CD4-positive, alpha-beta memory T cell (primary cell): ENCODE data around the gene C1QTNF9B. TPM values are rescaled to one million over a fixed set of nuclear protein-coding genes. Genes with fewer than 3 reads are reported as not detected.
A peak's percentile ranks its signal among the peaks of the same experiment; 100 is the strongest.
"Not testable (repeated sequence)": the region's sequence is repeated elsewhere in the genome, so short reads cannot be mapped to it uniquely, and the experiment has no call there.

Experiments
- CTCF ChIA-PET: fragments of 350-600 bp; sonication (Branson Sonifier 250); formaldehyde crosslinking; loops from one replicate; lab custom pipeline; 2021; ENCODE audit warnings: inconsistent platforms; ENCODE audit not compliant: partially characterized antibody; lab: Charles Lee
- POLR2A ChIA-PET: fragments of 350-600 bp; sonication (Branson Sonifier 250); formaldehyde crosslinking; loops from one replicate; lab custom pipeline; 2021; ENCODE audit not compliant: partially characterized antibody; lab: Charles Lee
- DNase-seq, 5 donors: peaks; one replicate each; pipeline versions ENCODE4 v3.0.0 to v3.0.0-alpha.2; 2020 to 2022; ENCODE audit warnings: mixed read lengths in 1 of 5
- H3K27ac ChIP-seq: one replicate; pipeline ENCODE4 v1.7.0; 2013; ENCODE audit warnings: low read depth, low read length
- H3K27me3 ChIP-seq: 2 replicates; pipeline ENCODE4 v1.7.0; 2013; ENCODE audit warnings: mild to moderate bottlenecking, low read length, moderate library complexity; ENCODE audit not compliant: insufficient read depth
- H3K36me3 ChIP-seq: 2 replicates; pipeline ENCODE4 v1.7.0; 2013; ENCODE audit warnings: mild to moderate bottlenecking, low read length, moderate library complexity; ENCODE audit not compliant: insufficient read depth
- H3K4me1 ChIP-seq: 2 replicates; pipeline ENCODE4 v1.7.0; 2013; ENCODE audit warnings: mild to moderate bottlenecking, low read length, moderate library complexity; ENCODE audit not compliant: insufficient read depth
- H3K4me3 ChIP-seq, 2 donors: one replicate each; pipeline ENCODE4 v1.7.0; 2013; ENCODE audit warnings: low read length in 2 of 2, mild to moderate bottlenecking in 1 of 2
- H3K9me3 ChIP-seq, 2 donors: one replicate each; pipeline ENCODE4 v1.7.0; 2013; ENCODE audit warnings: low read length in 2 of 2, control low read depth in 1 of 2; ENCODE audit not compliant: control insufficient read depth in 1 of 2
- H3K27ac Mint-ChIP-seq, 7 donors: one replicate each; pipeline ENCODE4 v1.8.0; 2020 to 2021; ENCODE audit warnings: mixed read lengths in 7 of 7, mild to moderate bottlenecking in 6 of 7, inconsistent platforms in 3 of 7, moderate library complexity in 3 of 7
- H3K27me3 Mint-ChIP-seq, 2 donors: one replicate each; pipeline ENCODE4 v1.8.0; 2020 to 2021; ENCODE audit warnings: mixed read lengths in 2 of 2
- H3K36me3 Mint-ChIP-seq, 2 donors: one replicate each; pipeline ENCODE4 v1.8.0; 2020 to 2021; ENCODE audit warnings: mixed read lengths in 2 of 2, inconsistent platforms in 1 of 2, mild to moderate bottlenecking in 1 of 2
- H3K4me1 Mint-ChIP-seq, 4 donors: one replicate each; pipeline ENCODE4 v1.8.0; 2020 to 2021; ENCODE audit warnings: mixed read lengths in 4 of 4, mild to moderate bottlenecking in 1 of 4
- H3K4me3 Mint-ChIP-seq, 8 donors: one replicate each; pipeline ENCODE4 v1.8.0; 2020 to 2021; ENCODE audit warnings: mixed read lengths in 8 of 8, mild to moderate bottlenecking in 7 of 8, moderate library complexity in 6 of 8, inconsistent platforms in 3 of 8
- H3K9me3 Mint-ChIP-seq, 8 donors: one replicate each; pipeline ENCODE4 v1.8.0; 2020 to 2021; ENCODE audit warnings: mixed read lengths in 8 of 8, mild to moderate bottlenecking in 5 of 8, inconsistent platforms in 3 of 8, moderate library complexity in 1 of 8
- intact Hi-C: fragments of 100-400 bp; cut with micrococcal nuclease; formaldehyde crosslinking; loops from one replicate; pipeline ENCODE4 v1.15.1; 2023
- polyA plus RNA-seq, 2 donors: library from polyadenylated mRNA; unstranded; fragments of 300-500 nt; fragmentation: Illumina TruSeq; gene quantifications; one replicate each; pipeline ENCODE4 v1.2.3, GENCODE V29; 2021
- total RNA-seq, 2 experiments: library from RNA; stranded (reverse); gene quantifications; one replicate each; pipeline ENCODE4 v1.2.3, GENCODE V29; 2021

Gene C1QTNF9B
- total and polyA plus RNA-seq, 4 experiments from 2014 or later, result 0.23 TPM; not detected in 3

GRCh38 chr13:23883255-23883654, 14.0 kb downstream of the C1QTNF9B start:
- CTCF ChIA-PET, result no interaction called here
- Mint-ChIP-seq H3K4me3 (no peak overlapping the region), H3K27ac (no peak overlapping the region), H3K27me3 (no peaks in the 10 kb centered on the region), H3K36me3 (peaks cover 14 to 32% of the 10 kb centered on the region in 2 donors), H3K9me3 (no peaks in the 10 kb centered on the region), H3K4me1 (peaks cover 6 to 11% (median 8%) of the 10 kb centered on the region in 4 donors)
- H3K27me3 ChIP-seq, result no peaks in the 10 kb centered on the region
- peaks cover 9% of the 10 kb centered on the region for H3K36me3 ChIP-seq
- DNase-seq, result no peak
- intact Hi-C loops, result no loop called here
- no peak overlapping the region for H3K27ac ChIP-seq
- POLR2A ChIA-PET, result no interaction called here
- peaks cover 5% of the 10 kb centered on the region for H3K4me1 ChIP-seq
- H3K9me3 ChIP-seq, result no peaks in the 10 kb centered on the region
- H3K4me3 ChIP-seq, result no peak overlapping the region

- H3K27ac ChIP-seq, H3K4me3 Mint-ChIP-seq, CTCF ChIA-PET: not testable (repeated sequence)
Observed at GRCh38 chr13:23881402-23881800, 15.9 kb downstream of the C1QTNF9B start.

GRCh38 chr13:23880493-23881401, 16.6 kb downstream of the C1QTNF9B start:
- CTCF ChIA-PET, H3K36me3 ChIP-seq, H3K4me3 Mint-ChIP-seq, H3K27ac ChIP-seq, H3K4me3 ChIP-seq, H3K27me3 Mint-ChIP-seq, intact Hi-C loops, H3K27ac Mint-ChIP-seq, H3K4me1 ChIP-seq, H3K4me1 Mint-ChIP-seq, POLR2A ChIA-PET, DNase-seq, H3K9me3 Mint-ChIP-seq, H3K9me3 ChIP-seq, H3K27me3 ChIP-seq: not testable (repeated sequence)
- H3K36me3 Mint-ChIP-seq, result peaks cover 14 to 34% of the 10 kb centered on the region in 2 donors

More at GRCh38 chr13:23881402-23881800, 15.9 kb downstream of the C1QTNF9B start:
- POLR2A ChIA-PET, H3K4me1 ChIP-seq, H3K27ac Mint-ChIP-seq, H3K4me1 Mint-ChIP-seq, H3K9me3 ChIP-seq, H3K9me3 Mint-ChIP-seq, DNase-seq, intact Hi-C loops, H3K36me3 ChIP-seq, H3K27me3 ChIP-seq, H3K27me3 Mint-ChIP-seq, H3K4me3 ChIP-seq: not testable (repeated sequence)
- peaks cover 14 to 34% of the 10 kb centered on the region in 2 donors for H3K36me3 Mint-ChIP-seq

GRCh38 chr13:23877286-23877685, 20.0 kb downstream of the C1QTNF9B start:
- Histone ChIP-seq H3K27ac (no peak overlapping the region), H3K4me1 (no peaks in the 10 kb centered on the region), H3K27me3 (no peaks in the 10 kb centered on the region), H3K4me3 (no peak overlapping the region), H3K36me3 (peaks cover 5% of the 10 kb centered on the region), H3K9me3 (no peaks in the 10 kb centered on the region)
- peaks cover 11 to 22% of the 10 kb centered on the region in 2 donors for H3K36me3 Mint-ChIP-seq
- intact Hi-C loops, result no loop called here
- ChIA-PET CTCF (interaction anchor here (1.1 kb wide), 1 partner anchor 410 kb away, joined by 4 read pairs; no protein-coding TSS in a partner anchor), POLR2A (no interaction called here)
- H3K27ac Mint-ChIP-seq, result no peak overlapping the region
- no peaks in the 10 kb centered on the region for H3K9me3 Mint-ChIP-seq
- DNase-seq, result no peak
- no peak overlapping the region for H3K4me3 Mint-ChIP-seq
- H3K27me3 Mint-ChIP-seq, result no peaks in the 10 kb centered on the region
- H3K4me1 Mint-ChIP-seq, result no peaks in the 10 kb centered on the region

GRCh38 chr13:23876265-23876664, 21.0 kb downstream of the C1QTNF9B start:
- H3K9me3 Mint-ChIP-seq, result no peaks in the 10 kb centered on the region
- H3K27me3 ChIP-seq, result no peaks in the 10 kb centered on the region
- H3K27ac Mint-ChIP-seq, result peak overlapping the region in 2 of 7 donors; percentile 28 to 32
- peaks cover 5% of the 10 kb centered on the region for H3K36me3 ChIP-seq
- intact Hi-C loops, result no loop called here
- no peaks in the 10 kb centered on the region for H3K27me3 Mint-ChIP-seq
- CTCF ChIA-PET, result no interaction called here
- H3K27ac ChIP-seq, result no peak overlapping the region
- no peaks in the 10 kb centered on the region for H3K9me3 ChIP-seq
- POLR2A ChIA-PET, result no interaction called here
- no peak for DNase-seq
- no peaks in the 10 kb centered on the region for H3K4me1 ChIP-seq
- no peak overlapping the region for H3K4me3 Mint-ChIP-seq
- H3K36me3 Mint-ChIP-seq, result peaks cover 11 to 20% of the 10 kb centered on the region in 2 donors
- H3K4me3 ChIP-seq, result no peak overlapping the region
- H3K4me1 Mint-ChIP-seq, result no peaks in the 10 kb centered on the region

GRCh38 chr13:23871616-23872220, 25.6 kb downstream of the C1QTNF9B start:
- Histone ChIP-seq H3K27ac (no peak overlapping the region), H3K27me3 (no peaks in the 10 kb centered on the region), H3K9me3 (no peaks in the 10 kb centered on the region), H3K4me3 (no peak overlapping the region), H3K36me3 (no peaks in the 10 kb centered on the region), H3K4me1 (no peaks in the 10 kb centered on the region)
- no peak overlapping the region for H3K4me3 Mint-ChIP-seq
- peak in 4 of 5 donors; percentile 11 to 28 (median 20) for DNase-seq
- H3K27ac Mint-ChIP-seq, result no peak overlapping the region
- ChIA-PET POLR2A (no interaction called here), CTCF (interaction anchor here (0.7 to 1.6 kb wide), 4 partner anchors 15 to 404 kb away, joined by 3 to 12 read pairs (median 6); partner anchors contain the start of gene MIPEP)
- no peaks in the 10 kb centered on the region for H3K4me1 Mint-ChIP-seq
- no peaks in the 10 kb centered on the region for H3K27me3 Mint-ChIP-seq
- no peaks in the 10 kb centered on the region for H3K9me3 Mint-ChIP-seq
- peaks cover 7 to 10% of the 10 kb centered on the region in 2 donors for H3K36me3 Mint-ChIP-seq
- intact Hi-C loops, result loop anchor here (1.0 to 5.0 kb wide), 5 partner anchors 128 to 464 kb away; no protein-coding TSS in a partner anchor
